GM06990 (cell line): ENCODE results near the gene HAO1.

Experiments used
- DNase-seq: peaks from one replicate; pipeline ENCODE4 v3.0.0-alpha.2; 2011; ENCODE audit not compliant: insufficient read length; ENCODE audit errors: extremely low read depth
- H3K27me3 ChIP-seq: replicated peaks from 2 replicates; pipeline ENCODE4 v1.6.0; 2011; ENCODE audit warnings: low read length; ENCODE audit not compliant: control insufficient read depth, insufficient read depth
- H3K36me3 ChIP-seq: 2 replicates; pipeline ENCODE4 v1.5.1; 2011; ENCODE audit warnings: low read length; ENCODE audit not compliant: control insufficient read depth, insufficient read depth
- H3K4me3 ChIP-seq: replicated peaks from 2 replicates; pipeline ENCODE4 v1.5.1; 2011; ENCODE audit warnings: low read depth, mild to moderate bottlenecking, control low read depth, low read length
- TF ChIP-seq, protein P1 (sequence below): IDR thresholded peaks from 2 replicates; pipeline ENCODE4 v1.5.1; 2011; ENCODE audit warnings: low read length, control low read depth, mild to moderate bottlenecking, inconsistent platforms; ENCODE audit not compliant: insufficient read depth, poor library complexity, severe bottlenecking

The HAO1 gene

DNA sequence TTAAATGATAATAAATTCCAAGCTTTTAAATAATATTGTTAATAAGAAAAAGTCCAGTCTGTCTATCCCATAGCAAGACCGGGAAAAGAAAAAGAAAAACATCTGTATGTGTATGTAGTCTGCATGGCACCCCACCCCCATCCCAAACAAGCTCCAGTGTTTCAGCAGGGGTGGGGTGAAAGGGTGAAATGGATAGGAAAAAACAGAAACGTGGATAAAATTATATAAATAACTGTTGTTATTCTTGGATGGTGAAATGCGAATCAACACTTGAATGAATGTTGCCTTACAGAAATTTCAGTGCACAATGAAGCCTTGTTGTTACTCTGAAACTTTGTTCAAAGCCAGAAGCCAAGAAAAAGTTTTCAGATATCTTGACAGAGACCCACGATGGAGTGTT lies 31.4 kb downstream of the HAO1 start:
- Histone ChIP-seq H3K36me3 (no peaks in the 10 kb centered on the region), H3K27me3 (no peaks in the 10 kb centered on the region), H3K4me3 (no peak overlapping the region)
- no peak for DNase-seq
- TF ChIP-seq, protein P1, sequence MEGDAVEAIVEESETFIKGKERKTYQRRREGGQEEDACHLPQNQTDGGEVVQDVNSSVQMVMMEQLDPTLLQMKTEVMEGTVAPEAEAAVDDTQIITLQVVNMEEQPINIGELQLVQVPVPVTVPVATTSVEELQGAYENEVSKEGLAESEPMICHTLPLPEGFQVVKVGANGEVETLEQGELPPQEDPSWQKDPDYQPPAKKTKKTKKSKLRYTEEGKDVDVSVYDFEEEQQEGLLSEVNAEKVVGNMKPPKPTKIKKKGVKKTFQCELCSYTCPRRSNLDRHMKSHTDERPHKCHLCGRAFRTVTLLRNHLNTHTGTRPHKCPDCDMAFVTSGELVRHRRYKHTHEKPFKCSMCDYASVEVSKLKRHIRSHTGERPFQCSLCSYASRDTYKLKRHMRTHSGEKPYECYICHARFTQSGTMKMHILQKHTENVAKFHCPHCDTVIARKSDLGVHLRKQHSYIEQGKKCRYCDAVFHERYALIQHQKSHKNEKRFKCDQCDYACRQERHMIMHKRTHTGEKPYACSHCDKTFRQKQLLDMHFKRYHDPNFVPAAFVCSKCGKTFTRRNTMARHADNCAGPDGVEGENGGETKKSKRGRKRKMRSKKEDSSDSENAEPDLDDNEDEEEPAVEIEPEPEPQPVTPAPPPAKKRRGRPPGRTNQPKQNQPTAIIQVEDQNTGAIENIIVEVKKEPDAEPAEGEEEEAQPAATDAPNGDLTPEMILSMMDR: no peak

DNA sequence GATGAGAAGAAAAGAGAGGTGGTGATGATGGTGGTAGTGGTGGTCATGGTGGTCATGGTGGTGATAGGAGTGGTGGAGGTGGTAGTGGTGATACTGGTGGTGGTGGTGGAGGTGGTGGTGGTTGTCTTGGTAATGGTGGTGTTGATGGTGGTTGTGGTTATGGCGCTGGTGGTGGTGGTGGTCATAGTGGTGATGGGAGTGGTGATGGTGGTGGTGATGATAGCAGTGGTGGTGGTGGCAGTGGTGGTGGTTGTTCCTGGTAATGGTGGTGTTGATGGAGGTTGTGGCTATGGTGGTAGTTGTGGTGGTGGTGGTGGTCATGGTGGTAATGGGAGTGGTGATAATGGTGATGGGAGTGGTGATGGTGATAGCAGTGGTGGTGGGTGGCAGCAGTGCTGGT lies 36.8 kb downstream of the HAO1 start:
- Histone ChIP-seq H3K36me3 (no peaks in the 10 kb centered on the region), H3K4me3 (no peak overlapping the region), H3K27me3 (no peaks in the 10 kb centered on the region)
- TF ChIP-seq, protein P1: no peak
- DNase-seq: no peak

DNA sequence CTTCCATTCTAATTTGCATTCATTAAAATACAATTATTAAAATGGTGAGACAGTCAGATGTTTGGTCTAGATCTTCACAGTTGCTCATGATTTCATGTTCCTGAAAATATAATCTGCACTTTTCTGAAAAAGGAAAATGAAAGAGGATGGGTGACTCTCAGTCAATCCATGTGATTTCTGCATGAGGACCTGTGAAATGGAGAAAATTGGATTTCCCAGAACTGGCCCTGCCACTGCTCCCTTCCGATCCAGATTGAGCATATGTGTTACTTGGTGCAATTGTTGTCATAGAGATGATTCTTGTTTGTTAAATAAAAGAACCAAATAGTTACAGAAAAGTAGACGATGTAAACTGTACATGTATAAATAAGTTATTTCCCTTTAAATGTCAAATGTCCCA lies 37.4 kb downstream of the HAO1 start:
- Histone ChIP-seq H3K27me3 (no peaks in the 10 kb centered on the region), H3K36me3 (no peaks in the 10 kb centered on the region), H3K4me3 (no peak overlapping the region)
- DNase-seq: no peak
- TF ChIP-seq, protein P1: no peak

GRCh38 chr20:7897781-7898364 lies 42.4 kb downstream of the HAO1 start:
- DNase-seq: no peak
- TF ChIP-seq, protein P1: no peak
- Histone ChIP-seq H3K27me3 (no peaks in the 10 kb centered on the region), H3K4me3 (no peak overlapping the region), H3K36me3 (no peaks in the 10 kb centered on the region)

DNA sequence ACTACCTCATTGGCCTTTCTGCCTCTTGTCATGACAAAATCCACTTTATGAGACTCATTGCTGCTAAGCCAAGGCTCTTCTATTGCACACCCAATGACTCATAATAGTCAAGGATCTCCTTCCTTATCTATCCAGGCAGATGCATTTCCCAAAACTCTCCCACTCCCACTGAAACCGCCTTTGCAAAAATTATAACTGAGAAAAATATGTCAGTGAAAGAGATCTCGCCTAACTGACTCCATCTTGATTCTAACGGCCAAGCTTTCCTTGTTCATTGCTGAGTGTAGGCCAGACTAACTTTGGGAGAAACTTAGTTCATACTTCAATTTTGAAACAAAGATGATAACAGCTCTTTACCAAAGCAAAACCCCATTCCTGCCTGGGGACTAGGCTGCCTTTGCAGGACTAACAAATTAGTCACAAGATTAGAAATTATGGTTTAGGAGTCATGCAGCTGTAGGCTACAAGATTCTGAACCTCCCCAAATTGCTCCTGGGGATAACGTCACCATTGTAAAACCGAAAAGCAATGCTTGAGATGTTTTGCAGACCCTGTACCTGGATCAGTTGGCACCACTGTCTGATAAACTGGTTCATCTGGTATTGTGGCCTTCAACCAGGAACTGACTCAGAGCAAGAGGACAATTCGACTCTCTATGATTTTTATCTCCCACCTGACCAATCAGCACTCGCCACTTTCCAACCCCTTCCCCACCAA lies 47.1 kb downstream of the HAO1 start:
- H3K4me3 ChIP-seq: no peak overlapping the region
- H3K27me3 ChIP-seq: no peaks in the 10 kb centered on the region
- TF ChIP-seq, protein P1: no peak
- H3K36me3 ChIP-seq: no peaks in the 10 kb centered on the region
- DNase-seq: no peak
